Keratinocyte (primary cell): ENCODE measurements around the gene FOXE1. TPM values are rescaled to one million over a fixed set of nuclear protein-coding genes. Genes with fewer than 3 reads are reported as not detected.

Source experiments
- DNase-seq: peaks from one replicate; pipeline ENCODE4 v3.0.0-alpha.2; 2011; ENCODE audit warnings: low read depth, missing footprints, low spot score
- FAIRE-seq: peaks from 2 replicates; lab custom pipeline; 2011; peaks lifted over from hg19 to GRCh38; lab: Jason Lieb, UNC
- H2AFZ ChIP-seq: 2 replicates; pipeline ENCODE4 v1.6.0; 2012; ENCODE audit warnings: low read length, control low read depth, inconsistent platforms; ENCODE audit not compliant: control insufficient read depth
- H3K27ac ChIP-seq: 2 replicates; pipeline ENCODE4 v1.5.1; 2011; ENCODE audit warnings: low read length; ENCODE audit not compliant: control insufficient read depth, insufficient read depth
- H3K27me3 ChIP-seq: 3 replicates; pipeline ENCODE4 v1.6.0; 2011; ENCODE audit warnings: low read length; ENCODE audit not compliant: control insufficient read depth, insufficient read depth; ENCODE audit errors: extremely low read depth
- H3K36me3 ChIP-seq, 2 experiments: 2 replicates in 1 of 2; 3 replicates in 1 of 2; pipeline ENCODE4 v1.5.1; 2011; ENCODE audit warnings: low read length in 2 of 2, mild to moderate bottlenecking in 1 of 2; ENCODE audit not compliant: control insufficient read depth in 2 of 2, insufficient read depth in 2 of 2; ENCODE audit errors: extremely low read depth in 1 of 2
- H3K4me1 ChIP-seq: 3 replicates; pipeline ENCODE4 v1.5.1; 2011; ENCODE audit warnings: low read length; ENCODE audit not compliant: control insufficient read depth, insufficient read depth; ENCODE audit errors: extremely low read depth
- H3K4me2 ChIP-seq: 3 replicates; pipeline ENCODE4 v1.6.0; 2011; ENCODE audit warnings: low read depth, low read length; ENCODE audit not compliant: control insufficient read depth, insufficient read depth; ENCODE audit errors: extremely low read depth
- H3K4me3 ChIP-seq, 3 experiments: fragments of 200-600 bp in 1 of 3; sonication (generic) in 1 of 3; 2 replicates in 2 of 3; 3 replicates in 1 of 3; pipeline ENCODE4 v1.5.1; 2011 to 2016; ENCODE audit warnings: low read length in 3 of 3, mild to moderate bottlenecking in 3 of 3, control low read depth in 2 of 3, inconsistent platforms in 1 of 3, low read depth in 1 of 3, mixed read lengths in 1 of 3, mixed run types in 1 of 3, moderate library complexity in 1 of 3; ENCODE audit not compliant: control insufficient read depth in 2 of 3, insufficient read depth in 2 of 3; ENCODE audit errors: extremely low read depth in 1 of 3
- H3K79me2 ChIP-seq: 2 replicates; pipeline ENCODE4 v1.6.0; 2012; ENCODE audit warnings: low read length; ENCODE audit not compliant: control insufficient read depth, insufficient read depth
- H3K9ac ChIP-seq: 3 replicates; pipeline ENCODE4 v1.6.0; 2011; ENCODE audit warnings: low read length; ENCODE audit not compliant: control insufficient read depth, insufficient read depth; ENCODE audit errors: extremely low read depth
- H3K9me1 ChIP-seq: 3 replicates; pipeline ENCODE4 v1.6.0; 2011; ENCODE audit warnings: low read length; ENCODE audit not compliant: control insufficient read depth, insufficient read depth; ENCODE audit errors: extremely low read depth
- H3K9me3 ChIP-seq: 2 replicates; pipeline ENCODE4 v1.5.1; 2012; ENCODE audit warnings: low read depth, low read length; ENCODE audit not compliant: control insufficient read depth
- H4K20me1 ChIP-seq: 3 replicates; pipeline ENCODE4 v1.6.0; 2011; ENCODE audit warnings: low read length; ENCODE audit not compliant: control insufficient read depth, insufficient read depth; ENCODE audit errors: extremely low read depth
- EZH2 ChIP-seq: IDR thresholded peaks from one replicate; pipeline ENCODE4 v1.6.1; 2012; ENCODE audit warnings: inconsistent platforms, mild to moderate bottlenecking, low read length, moderate library complexity
- dilution Hi-C: fragments of 300-500 bp; cut with MboI; formaldehyde crosslinking; loops from one replicate; pipeline ENCODE4 v1.7.0; 2020; ENCODE audit warnings: low sequenced_read_pairs; ENCODE audit not compliant: extremely low pct_ligation_motif_present
- polyA minus RNA-seq, 3 experiments: library from RNA; depleted of rRNA, polyadenylated mRNA; stranded (reverse); fragments of >200 nt; gene quantifications; 1 replicate in 1 of 3; 2 replicates in 1 of 3; 3 replicates in 1 of 3; pipeline ENCODE4 v1.2.3, GENCODE V29; 2011
- polyA plus RNA-seq, 5 experiments: library from polyadenylated mRNA; depleted of rRNA in 3 of 5; stranded (reverse) in 3 of 5; stranded (forward) in 1 of 5; unstranded in 1 of 5; fragments of >200 nt; gene quantifications; 1 replicate in 1 of 5; 2 replicates in 3 of 5; 3 replicates in 1 of 5; pipeline versions ENCODE4 v1.2.1 to v1.2.3, GENCODE V29; 2011 to 2012; ENCODE audit warnings: missing spikeins in 2 of 5, low read depth in 1 of 5, low replicate concordance in 1 of 5
- TF ChIP-seq, protein P1 (sequence below), 3 experiments: IDR thresholded peaks in 1 of 3; conservative IDR thresholded peaks in 1 of 3; optimal IDR thresholded peaks in 1 of 3; 2 replicates in 2 of 3; 3 replicates in 1 of 3; pipeline versions ENCODE3 to v1.5.1; 2011; ENCODE audit warnings: low read length in 3 of 3, mild to moderate bottlenecking in 3 of 3, moderate library complexity in 2 of 3, control low read depth in 1 of 3, inconsistent platforms in 1 of 3; ENCODE audit not compliant: insufficient read depth in 2 of 3; ENCODE audit errors: extremely low read depth in 1 of 3

The FOXE1 gene
- 0.97 to 1.9 TPM (median 1.1 TPM) in 3 replicates for polyA plus RNA-seq
- polyA plus RNA-seq (2011; ENCODE audit: low read depth) = 2.5 TPM
- 1.1 and 1.4 TPM in 2 replicates for polyA plus RNA-seq (2011; cell fraction: cytosol; rRNA removed)
- polyA plus RNA-seq (2011; cell fraction: nucleus; rRNA removed) = 3.1 and 4.7 TPM in 2 replicates
- polyA plus RNA-seq (2012; ENCODE audit: low replicate concordance) = 1.9 and 2.1 TPM in 2 replicates
- 0.58 to 1.0 TPM (median 0.92 TPM) in 3 replicates for polyA minus RNA-seq
- 3.6 TPM for polyA minus RNA-seq (2011; cell fraction: cytosol; rRNA and poly(A)+ RNA removed)
- 3.6 and 5.1 TPM in 2 replicates for polyA minus RNA-seq (2011; cell fraction: nucleus; rRNA and poly(A)+ RNA removed)

- H4K20me1 ChIP-seq = no peaks in the 10 kb centered on the region
- no peak within 1 kb of the TSS for H3K27ac ChIP-seq
- DNase-seq = no peak
- H3K79me2 ChIP-seq = no peaks in the 10 kb centered on the region
- H3K9me3 ChIP-seq = no peaks in the 10 kb centered on the region
- H3K4me1 ChIP-seq = peaks cover 12% of the 10 kb centered on the region
- no peaks in the 10 kb centered on the region for H3K9me1 ChIP-seq
- H3K9ac ChIP-seq = peak within 1 kb of the TSS; percentile 50
- peak within 1 kb of the TSS; percentile 85 for H2AFZ ChIP-seq
- no peak for FAIRE-seq
- no peaks in the 10 kb centered on the region for H3K36me3 ChIP-seq
- H3K4me3 ChIP-seq = peak within 1 kb of the TSS; percentile 40 to 69 (median 62)
- dilution Hi-C loops = loop anchor here (10.0 kb wide), 1 partner anchor 88 kb away; no protein-coding TSS in a partner anchor
- H3K27me3 ChIP-seq = peaks cover 55% of the 10 kb centered on the region
- peak; percentile 35 for TF ChIP-seq EZH2
- TF ChIP-seq, protein P1, sequence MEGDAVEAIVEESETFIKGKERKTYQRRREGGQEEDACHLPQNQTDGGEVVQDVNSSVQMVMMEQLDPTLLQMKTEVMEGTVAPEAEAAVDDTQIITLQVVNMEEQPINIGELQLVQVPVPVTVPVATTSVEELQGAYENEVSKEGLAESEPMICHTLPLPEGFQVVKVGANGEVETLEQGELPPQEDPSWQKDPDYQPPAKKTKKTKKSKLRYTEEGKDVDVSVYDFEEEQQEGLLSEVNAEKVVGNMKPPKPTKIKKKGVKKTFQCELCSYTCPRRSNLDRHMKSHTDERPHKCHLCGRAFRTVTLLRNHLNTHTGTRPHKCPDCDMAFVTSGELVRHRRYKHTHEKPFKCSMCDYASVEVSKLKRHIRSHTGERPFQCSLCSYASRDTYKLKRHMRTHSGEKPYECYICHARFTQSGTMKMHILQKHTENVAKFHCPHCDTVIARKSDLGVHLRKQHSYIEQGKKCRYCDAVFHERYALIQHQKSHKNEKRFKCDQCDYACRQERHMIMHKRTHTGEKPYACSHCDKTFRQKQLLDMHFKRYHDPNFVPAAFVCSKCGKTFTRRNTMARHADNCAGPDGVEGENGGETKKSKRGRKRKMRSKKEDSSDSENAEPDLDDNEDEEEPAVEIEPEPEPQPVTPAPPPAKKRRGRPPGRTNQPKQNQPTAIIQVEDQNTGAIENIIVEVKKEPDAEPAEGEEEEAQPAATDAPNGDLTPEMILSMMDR (optimal IDR thresholded peaks at IDR 0.05 in 1 of 3, IDR thresholded peaks at IDR 0.05 in 1 of 3, conservative IDR thresholded peaks at IDR 0.05 in 1 of 3; ENCODE audit: extremely low read depth in 1 of 3, insufficient read depth in 2 of 3, low read length in 3 of 3) = no peak
- H3K4me2 ChIP-seq = peak within 1 kb of the TSS; percentile 60
These were observed at the start of gene FOXE1 for GRCh38 chr9:97853056-97853843. Gene FOXE1, plus strand, starts transcription at chr9:97853226. Its CDS starts 689 bp downstream, at chr9:97853915.

DNA sequence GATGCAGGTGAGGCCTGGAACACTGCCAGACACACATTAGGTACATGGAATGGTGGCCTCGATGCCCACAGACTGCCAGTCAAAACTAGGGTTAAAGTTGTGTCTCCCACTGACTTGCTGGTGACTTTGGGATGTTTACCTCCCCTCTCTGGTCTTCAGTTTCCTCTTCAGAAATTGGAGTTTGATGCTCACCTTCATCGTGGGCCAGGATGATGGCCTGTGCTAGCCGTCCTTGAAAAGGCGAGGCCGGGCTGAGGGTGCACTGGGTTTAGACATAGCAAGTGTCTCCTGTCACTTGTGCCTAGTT, 49.0 kb upstream of the FOXE1 start:
- H3K4me3 ChIP-seq = peak overlapping the region in 1 of 3 experiments; percentile 35
- H3K27me3 ChIP-seq = no peaks in the 10 kb centered on the region
- H3K4me1 ChIP-seq = peaks cover 42% of the 10 kb centered on the region
- H3K36me3 ChIP-seq = no peaks in the 10 kb centered on the region
- no peaks in the 10 kb centered on the region for H3K79me2 ChIP-seq
- DNase-seq (no peak), FAIRE-seq (no peak)
- no peak overlapping the region for H3K27ac ChIP-seq
- no peaks in the 10 kb centered on the region for H3K9me3 ChIP-seq
- H3K4me2 ChIP-seq = peak overlapping the region; percentile 81
- H3K9ac ChIP-seq = no peak overlapping the region
- H4K20me1 ChIP-seq = no peaks in the 10 kb centered on the region
- H2AFZ ChIP-seq = no peak overlapping the region
- dilution Hi-C loops = loop anchor here (10.0 kb wide), 1 partner anchor 49 kb away; no protein-coding TSS in a partner anchor
- no peaks in the 10 kb centered on the region for H3K9me1 ChIP-seq
- TF ChIP-seq, protein P1 (optimal IDR thresholded peaks at IDR 0.05 in 1 of 3, IDR thresholded peaks at IDR 0.05 in 1 of 3, conservative IDR thresholded peaks at IDR 0.05 in 1 of 3; ENCODE audit: extremely low read depth in 1 of 3, insufficient read depth in 2 of 3, low read length in 3 of 3) = no peak
- TF ChIP-seq EZH2 = no peak
